Measurements from ENCODE around the gene CCDC8. TPM values are rescaled to one million over a fixed set of nuclear protein-coding genes. Genes with fewer than 3 reads are reported as not detected.

Gene CCDC8
- polyA plus RNA-seq, 1 of the 3 experiments (the other 2 are of a cell fraction), result 0.03 TPM

GRCh38 chr19:46383171-46383815, 30.1 kb downstream of the CCDC8 start:
- peaks cover 0 to 7% of the 10 kb centered on the region in 2 experiments; a peak in 1 of 4 replicates for H3K4me1 ChIP-seq (ENCODE audit: control insufficient read depth in 1 of 2, insufficient read depth in 2 of 2, low read depth in 1 of 2, low read length in 1 of 2)
- WGBS (ENCODE audit: low lambda C conversion rate), result 94% methylated on average over 22 of the region's 23 CpGs
- H3K9me2 ChIP-seq, result no peaks in the 10 kb centered on the region
- H3K4me2 ChIP-seq, result no peak overlapping the region
- H3K9ac ChIP-seq, result no peak overlapping the region
- no peaks in the 10 kb centered on the region for H3K27me3 ChIP-seq (ENCODE audit: insufficient read depth)
- TF ChIP-seq MAX (IDR thresholded peaks at IDR 0.05; ENCODE audit: low read depth), result no peak
- no peak for TF ChIP-seq JUND (IDR thresholded peaks at IDR 0.05)
- TF ChIP-seq IRF3 (IDR thresholded peaks at IDR 0.05; ENCODE audit: low read depth, low read length), result no peak
- TF ChIP-seq REST (IDR thresholded peaks at IDR 0.05; ENCODE audit: low read depth, low read length), result no peak
- no peak for TF ChIP-seq RFX5 (IDR thresholded peaks at IDR 0.05; ENCODE audit: low read length)
- TF ChIP-seq MXI1 (IDR thresholded peaks at IDR 0.05; ENCODE audit: low read depth, low read length), result no peak
- TF ChIP-seq PBX3 (IDR thresholded peaks at IDR 0.05), result no peak
- no peak for TF ChIP-seq GATA2 (CRISPR knock-in tag; IDR thresholded peaks at IDR 0.05)
- no peak for TF ChIP-seq FOXM1 (IDR thresholded peaks at IDR 0.05; ENCODE audit: low read depth)
- no peak for TF ChIP-seq NRF1 (IDR thresholded peaks at IDR 0.05; ENCODE audit: low read depth, low read length)
- no peak for TF ChIP-seq MEF2A (IDR thresholded peaks at IDR 0.05; ENCODE audit: borderline replicate concordance, low read depth)
- TF ChIP-seq ZBTB33 (IDR thresholded peaks at IDR 0.05; ENCODE audit: borderline replicate concordance, low read depth), result no peak
- TF ChIP-seq RXRA (IDR thresholded peaks at IDR 0.05; ENCODE audit: borderline replicate concordance, low read depth), result no peak
- no peak for TF ChIP-seq TAF1 (IDR thresholded peaks at IDR 0.05; ENCODE audit: borderline replicate concordance, low read depth, low read length)
- TF ChIP-seq YY1 (IDR thresholded peaks at IDR 0.05; ENCODE audit: low read depth), result no peak
- TF ChIP-seq TEAD4 (IDR thresholded peaks at IDR 0.05; ENCODE audit: borderline replicate concordance, insufficient read depth), result no peak
- no peak for TF ChIP-seq EZH2phosphoT487 (IDR thresholded peaks at IDR 0.05; ENCODE audit: borderline replicate concordance, low read depth)
- no peak for TF ChIP-seq FOSL2 (IDR thresholded peaks at IDR 0.05; ENCODE audit: borderline replicate concordance, low read depth)
- DNase-seq, result no peak
- H3K27ac ChIP-seq (ENCODE audit: low read depth in 2 of 2, low read length in 1 of 2), result no peak overlapping the region
- H2AFZ ChIP-seq (ENCODE audit: low read depth), result no peak overlapping the region
- peaks cover 39% of the 10 kb centered on the region for H3K79me2 ChIP-seq (ENCODE audit: insufficient read depth)
- H4K20me1 ChIP-seq (ENCODE audit: insufficient read depth), result 0 out of 2 replicates have a peak, but pooled peaks cover 10% of the 10 kb centered on the region
- H3K4me3 ChIP-seq (ENCODE audit: low read depth in 2 of 2, low read length in 1 of 2), result no peak overlapping the region
- peaks cover 7% of the 10 kb centered on the region for H3F3A ChIP-seq (replicated peaks; ENCODE audit: insufficient read depth)
- ChIA-PET CTCF (interaction anchor here (0.9 to 1.8 kb wide), 5 partner anchors 12 to 105 kb away, joined by 3 to 5 read pairs (median 3); no protein-coding TSS in a partner anchor), POLR2A (interaction anchor here (0.9 kb wide), 1 partner anchor 9 kb away, joined by 3 read pairs; no protein-coding TSS in a partner anchor)
- H3K36me3 ChIP-seq (replicated peaks in 1 of 2; ENCODE audit: control insufficient read depth in 1 of 2, insufficient read depth in 2 of 2, low read length in 1 of 2), result peaks cover 54% of the 10 kb centered on the region in 2 experiments
- H3K9me3 ChIP-seq, result no peaks in the 10 kb centered on the region

Measured in SK-N-SH (cell line).